CD8-positive, alpha-beta memory T cell (primary cell): ENCODE data around the gene PDZK1. TPM values are rescaled to one million over a fixed set of nuclear protein-coding genes. Genes with fewer than 3 reads are reported as not detected.
A peak's percentile ranks its signal among the peaks of the same experiment; 100 is the strongest.
"Not testable (repeated sequence)": the region's sequence is repeated elsewhere in the genome, so short reads cannot be mapped to it uniquely, and the experiment has no call there.

Experiments
- CTCF ChIA-PET: fragments of 350-600 bp; sonication (Branson Sonifier 250); formaldehyde crosslinking; loops from one replicate; lab custom pipeline; 2021; ENCODE audit warnings: antibody characterized with exemption; lab: Charles Lee
- POLR2A ChIA-PET: fragments of 350-600 bp; sonication (Branson Sonifier 250); formaldehyde crosslinking; loops from one replicate; lab custom pipeline; 2021; ENCODE audit warnings: antibody characterized with exemption; lab: Charles Lee
- DNase-seq, 5 donors: peaks; one replicate each; pipeline versions ENCODE4 v3.0.0 to v3.0.0-alpha.2; 2020 to 2022; ENCODE audit warnings: mixed read lengths in 1 of 5
- H3K27ac ChIP-seq: one replicate; pipeline ENCODE4 v1.7.0; 2013; ENCODE audit warnings: low read depth, mild to moderate bottlenecking, low read length, moderate library complexity
- H3K27me3 ChIP-seq: 2 replicates; pipeline ENCODE4 v1.7.0; 2013; ENCODE audit warnings: low read length, mild to moderate bottlenecking; ENCODE audit not compliant: insufficient read depth, poor library complexity, severe bottlenecking
- H3K36me3 ChIP-seq: 2 replicates; pipeline ENCODE4 v1.7.0; 2013; ENCODE audit warnings: mild to moderate bottlenecking, low read length, moderate library complexity; ENCODE audit not compliant: insufficient read depth
- H3K4me1 ChIP-seq: 2 replicates; pipeline ENCODE4 v1.7.0; 2013; ENCODE audit warnings: mild to moderate bottlenecking, low read length, moderate library complexity; ENCODE audit not compliant: insufficient read depth
- H3K4me3 ChIP-seq: 2 replicates; pipeline ENCODE4 v1.7.0; 2013; ENCODE audit warnings: mild to moderate bottlenecking, low read length
- H3K9me3 ChIP-seq: 2 replicates; pipeline ENCODE4 v1.7.0; 2013; ENCODE audit warnings: mild to moderate bottlenecking, low read length
- H3K27ac Mint-ChIP-seq, 8 donors: one replicate each; pipeline ENCODE4 v1.8.0; 2020 to 2021; ENCODE audit warnings: mixed read lengths in 8 of 8, mild to moderate bottlenecking in 6 of 8, inconsistent platforms in 3 of 8, moderate library complexity in 3 of 8
- H3K27me3 Mint-ChIP-seq, 2 donors: one replicate each; pipeline ENCODE4 v1.8.0; 2020 to 2021; ENCODE audit warnings: mixed read lengths in 2 of 2, mild to moderate bottlenecking in 1 of 2, moderate library complexity in 1 of 2
- H3K36me3 Mint-ChIP-seq, 3 donors: one replicate each; pipeline ENCODE4 v1.8.0; 2020 to 2021; ENCODE audit warnings: mixed read lengths in 3 of 3, inconsistent platforms in 1 of 3, mild to moderate bottlenecking in 1 of 3
- H3K4me1 Mint-ChIP-seq, 3 donors: one replicate each; pipeline ENCODE4 v1.8.0; 2020 to 2021; ENCODE audit warnings: mixed read lengths in 3 of 3, inconsistent platforms in 1 of 3, mild to moderate bottlenecking in 1 of 3
- H3K4me3 Mint-ChIP-seq, 7 donors: one replicate each; pipeline ENCODE4 v1.8.0; 2020 to 2021; ENCODE audit warnings: mixed read lengths in 7 of 7, mild to moderate bottlenecking in 6 of 7, moderate library complexity in 4 of 7, inconsistent platforms in 2 of 7
- H3K9me3 Mint-ChIP-seq, 5 donors: one replicate each; pipeline ENCODE4 v1.8.0; 2020 to 2022; ENCODE audit warnings: mixed read lengths in 5 of 5, mild to moderate bottlenecking in 3 of 5, moderate library complexity in 2 of 5, inconsistent platforms in 1 of 5
- polyA plus RNA-seq: library from polyadenylated mRNA; unstranded; fragments of 300-500 nt; fragmentation: Illumina TruSeq; gene quantifications from one replicate; pipeline ENCODE4 v1.2.3, GENCODE V29; 2021
- total RNA-seq, 2 experiments: library from RNA; stranded (reverse); gene quantifications; one replicate each; pipeline ENCODE4 v1.2.3, GENCODE V29; 2021

The PDZK1 gene
- total and polyA plus RNA-seq, 3 experiments from 2014 or later, result 0.53 TPM; not detected in 2

GRCh38 chr1:145692785-145693443, 14.3 kb downstream of the PDZK1 start:
- Histone ChIP-seq H3K4me1 (peaks cover 35% of the 10 kb centered on the region), H3K27ac (no peak overlapping the region), H3K27me3 (no peaks in the 10 kb centered on the region), H3K36me3 (no peaks in the 10 kb centered on the region), H3K4me3 (no peak overlapping the region), H3K9me3 (no peaks in the 10 kb centered on the region)
- H3K27me3 Mint-ChIP-seq, result no peaks in the 10 kb centered on the region
- DNase-seq, result no peak
- H3K27ac Mint-ChIP-seq, result no peak overlapping the region
- H3K4me3 Mint-ChIP-seq, result no peak overlapping the region
- ChIA-PET POLR2A (no interaction called here), CTCF (interaction anchor here (1.6 to 1.7 kb wide), 2 partner anchors 11 to 28 kb away, joined by 4 to 7 read pairs; no protein-coding TSS in a partner anchor)
- peaks cover 38 to 45% (median 41%) of the 10 kb centered on the region in 3 donors for H3K4me1 Mint-ChIP-seq
- H3K9me3 Mint-ChIP-seq, result no peaks in the 10 kb centered on the region
- H3K36me3 Mint-ChIP-seq, result peaks cover 0 to 2% (median 0%) of the 10 kb centered on the region in 3 donors

- H3K27ac Mint-ChIP-seq, result peak overlapping the region; percentile 72 to 95 (median 87)
- Histone ChIP-seq H3K36me3 (no peaks in the 10 kb centered on the region), H3K4me1 (peaks cover 35% of the 10 kb centered on the region), H3K9me3 (no peaks in the 10 kb centered on the region), H3K27ac (no peak overlapping the region), H3K27me3 (no peaks in the 10 kb centered on the region), H3K4me3 (no peak overlapping the region)
- H3K4me3 Mint-ChIP-seq, result peak overlapping the region; percentile 2 to 78 (median 65)
- DNase-seq, result peak; percentile 15 to 60 (median 18)
- POLR2A ChIA-PET, result no interaction called here
- no peaks in the 10 kb centered on the region for H3K9me3 Mint-ChIP-seq
- no peaks in the 10 kb centered on the region for H3K27me3 Mint-ChIP-seq
- peaks cover 39 to 50% (median 41%) of the 10 kb centered on the region in 3 donors for H3K4me1 Mint-ChIP-seq
- peaks cover 0 to 2% (median 0%) of the 10 kb centered on the region in 3 donors for H3K36me3 Mint-ChIP-seq
- CTCF ChIA-PET, result interaction anchor here (1.6 to 1.7 kb wide), 3 partner anchors 13 to 31 kb away, joined by 4 to 7 read pairs (median 5); no protein-coding TSS in a partner anchor
Measured at GRCh38 chr1:145690587-145691558, 16.3 kb downstream of the PDZK1 start.

GRCh38 chr1:145689922-145690321, 17.2 kb downstream of the PDZK1 start:
- no peaks in the 10 kb centered on the region for H3K36me3 ChIP-seq
- H3K27me3 ChIP-seq, result no peaks in the 10 kb centered on the region
- Mint-ChIP-seq H3K27ac (peak overlapping the region; percentile 75 to 95 (median 88)), H3K9me3 (no peaks in the 10 kb centered on the region), H3K27me3 (no peaks in the 10 kb centered on the region), H3K36me3 (peaks cover 0 to 2% (median 0%) of the 10 kb centered on the region in 3 donors), H3K4me3 (peak overlapping the region; percentile 35 to 78 (median 65)), H3K4me1 (peaks cover 38 to 47% (median 39%) of the 10 kb centered on the region in 3 donors)
- ChIA-PET CTCF (interaction anchor here (0.7 kb wide), 1 partner anchor 32 kb away, joined by 3 read pairs; no protein-coding TSS in a partner anchor), POLR2A (no interaction called here)
- DNase-seq, result no peak
- no peak overlapping the region for H3K27ac ChIP-seq
- no peaks in the 10 kb centered on the region for H3K9me3 ChIP-seq
- peaks cover 35% of the 10 kb centered on the region for H3K4me1 ChIP-seq
- H3K4me3 ChIP-seq, result peak overlapping the region; percentile 7

GRCh38 chr1:145688924-145689323, 18.2 kb downstream of the PDZK1 start:
- DNase-seq, result no peak
- Histone ChIP-seq H3K9me3 (no peaks in the 10 kb centered on the region), H3K4me1 (peaks cover 35% of the 10 kb centered on the region), H3K27ac (no peak overlapping the region), H3K27me3 (no peaks in the 10 kb centered on the region), H3K4me3 (no peak overlapping the region), H3K36me3 (no peaks in the 10 kb centered on the region)
- H3K27ac Mint-ChIP-seq, result peak overlapping the region in 7 of 8 donors; percentile 75 to 95 (median 89)
- ChIA-PET CTCF (interaction anchor here (1.5 kb wide), 1 partner anchor 32 kb away, joined by 5 read pairs; no protein-coding TSS in a partner anchor), POLR2A (no interaction called here)
- H3K4me3 Mint-ChIP-seq, result peak overlapping the region in 4 of 7 donors; percentile 35 to 82 (median 62)
- H3K36me3 Mint-ChIP-seq, result peaks cover 0 to 2% (median 0%) of the 10 kb centered on the region in 3 donors
- H3K4me1 Mint-ChIP-seq, result peaks cover 38 to 47% (median 39%) of the 10 kb centered on the region in 3 donors
- no peaks in the 10 kb centered on the region for H3K9me3 Mint-ChIP-seq
- no peaks in the 10 kb centered on the region for H3K27me3 Mint-ChIP-seq

GRCh38 chr1:145688328-145688727, 18.8 kb downstream of the PDZK1 start:
- Histone ChIP-seq H3K4me1 (peaks cover 35% of the 10 kb centered on the region), H3K4me3 (no peak overlapping the region), H3K9me3 (no peaks in the 10 kb centered on the region), H3K27ac (no peak overlapping the region), H3K27me3 (no peaks in the 10 kb centered on the region), H3K36me3 (no peaks in the 10 kb centered on the region)
- H3K36me3 Mint-ChIP-seq, result no peaks in the 10 kb centered on the region
- H3K4me3 Mint-ChIP-seq, result peak overlapping the region in 2 of 7 donors; percentile 52 to 57
- H3K9me3 Mint-ChIP-seq, result no peaks in the 10 kb centered on the region
- POLR2A ChIA-PET, result no interaction called here
- H3K27ac Mint-ChIP-seq, result peak overlapping the region; percentile 52 to 92 (median 76)
- peaks cover 38 to 47% (median 39%) of the 10 kb centered on the region in 3 donors for H3K4me1 Mint-ChIP-seq
- DNase-seq, result no peak
- no peaks in the 10 kb centered on the region for H3K27me3 Mint-ChIP-seq
- CTCF ChIA-PET, result interaction anchor here (1.5 kb wide), 1 partner anchor 32 kb away, joined by 5 read pairs; no protein-coding TSS in a partner anchor

- H3K4me3 Mint-ChIP-seq, POLR2A ChIA-PET, H3K9me3 Mint-ChIP-seq, H3K27me3 ChIP-seq, H3K36me3 ChIP-seq, H3K9me3 ChIP-seq, H3K27me3 Mint-ChIP-seq, H3K4me3 ChIP-seq, CTCF ChIA-PET, H3K36me3 Mint-ChIP-seq, H3K27ac Mint-ChIP-seq, H3K27ac ChIP-seq, DNase-seq: not testable (repeated sequence)
- H3K4me1 Mint-ChIP-seq, result peaks cover 26 to 37% (median 28%) of the 10 kb centered on the region in 3 donors
- H3K4me1 ChIP-seq, result peaks cover 31% of the 10 kb centered on the region
Measured at GRCh38 chr1:145686078-145686477, 21.1 kb downstream of the PDZK1 start.

- H3K4me3 ChIP-seq, POLR2A ChIA-PET, H3K36me3 Mint-ChIP-seq, H3K36me3 ChIP-seq, DNase-seq, H3K27me3 Mint-ChIP-seq, H3K27ac Mint-ChIP-seq, H3K4me3 Mint-ChIP-seq, H3K27ac ChIP-seq, H3K9me3 Mint-ChIP-seq, CTCF ChIA-PET, H3K9me3 ChIP-seq, H3K27me3 ChIP-seq: not testable (repeated sequence)
- peaks cover 19% of the 10 kb centered on the region for H3K4me1 ChIP-seq
- peaks cover 14 to 26% (median 17%) of the 10 kb centered on the region in 3 donors for H3K4me1 Mint-ChIP-seq
Measured at GRCh38 chr1:145684858-145685257, 22.3 kb downstream of the PDZK1 start.
